HEK293 (cell line): ENCODE measurements around the gene SYDE2.
A peak's percentile ranks its signal among the peaks of the same experiment; 100 is the strongest.

Source experiments
- BCL11B ChIP-seq: fragments of 450-650 bp; formaldehyde crosslinking; IDR thresholded peaks from 2 replicates; pipeline ENCODE4 v1.5.1; 2016; ENCODE audit warnings: low read depth, missing biosample characterization, missing genetic modification characterization
- GLIS1 ChIP-seq: fragments of 450-650 bp; formaldehyde crosslinking; IDR thresholded peaks from 2 replicates; pipeline ENCODE4 v1.5.1; 2016; ENCODE audit warnings: missing biosample characterization, missing genetic modification characterization
- INSM2 ChIP-seq: fragments of 450-650 bp; formaldehyde crosslinking; IDR thresholded peaks from 2 replicates; pipeline ENCODE4 v1.5.1; 2016; ENCODE audit warnings: missing biosample characterization, missing genetic modification characterization
- KLF7 ChIP-seq: fragments of 450-650 bp; formaldehyde crosslinking; IDR thresholded peaks from 2 replicates; pipeline ENCODE4 v1.5.1; 2016; ENCODE audit warnings: missing biosample characterization, missing genetic modification characterization, borderline replicate concordance
- KLF8 ChIP-seq: fragments of 450-650 bp; formaldehyde crosslinking; IDR thresholded peaks from 2 replicates; pipeline ENCODE4 v1.5.1; 2016; ENCODE audit warnings: missing biosample characterization, missing genetic modification characterization
- PRDM10 ChIP-seq: fragments of 450-650 bp; formaldehyde crosslinking; IDR thresholded peaks from 2 replicates; pipeline ENCODE4 v1.5.1; 2016; ENCODE audit warnings: missing biosample characterization, missing genetic modification characterization
- REPIN1 ChIP-seq: fragments of 450-650 bp; formaldehyde crosslinking; IDR thresholded peaks from 2 replicates; pipeline ENCODE4 v1.5.1; 2017; ENCODE audit warnings: missing biosample characterization, missing genetic modification characterization, low read depth
- SP2 ChIP-seq: fragments of 450-650 bp; formaldehyde crosslinking; IDR thresholded peaks from 2 replicates; pipeline ENCODE4 v1.5.1; 2016; ENCODE audit warnings: missing biosample characterization, missing genetic modification characterization
- ZBTB10 ChIP-seq: fragments of 450-650 bp; formaldehyde crosslinking; IDR thresholded peaks from 2 replicates; pipeline ENCODE4 v1.5.1; 2016; ENCODE audit warnings: missing biosample characterization, missing genetic modification characterization
- ZFP37 ChIP-seq: fragments of 450-650 bp; formaldehyde crosslinking; IDR thresholded peaks from 2 replicates; pipeline ENCODE4 v1.5.1; 2016; ENCODE audit warnings: missing biosample characterization, missing genetic modification characterization
- ZNF140 ChIP-seq: fragments of 450-650 bp; formaldehyde crosslinking; IDR thresholded peaks from 2 replicates; pipeline ENCODE4 v1.5.1; 2016; ENCODE audit warnings: missing biosample characterization, missing genetic modification characterization
- ZNF146 ChIP-seq: fragments of 450-650 bp; formaldehyde crosslinking; IDR thresholded peaks from 2 replicates; pipeline ENCODE4 v1.5.1; 2016; ENCODE audit warnings: missing biosample characterization, missing genetic modification characterization
- ZNF174 ChIP-seq: fragments of 450-650 bp; formaldehyde crosslinking; IDR thresholded peaks from 2 replicates; pipeline ENCODE4 v1.5.0; 2017; ENCODE audit warnings: missing biosample characterization, mild to moderate bottlenecking, missing genetic modification characterization
- ZNF184 ChIP-seq: fragments of 450-650 bp; IDR thresholded peaks from 2 replicates; pipeline ENCODE4 v1.5.1; 2018; ENCODE audit warnings: missing biosample characterization, mild to moderate bottlenecking, missing genetic modification characterization
- ZNF19 ChIP-seq: fragments of 450-650 bp; formaldehyde crosslinking; IDR thresholded peaks from 2 replicates; pipeline ENCODE4; 2016; ENCODE audit warnings: missing biosample characterization, missing genetic modification characterization, low read depth
- ZNF211 ChIP-seq: fragments of 450-650 bp; formaldehyde crosslinking; IDR thresholded peaks from 2 replicates; pipeline ENCODE4 v1.5.1; 2016; ENCODE audit warnings: low read depth, missing biosample characterization, missing genetic modification characterization
- ZNF214 ChIP-seq: fragments of 450-650 bp; formaldehyde crosslinking; IDR thresholded peaks from 2 replicates; pipeline ENCODE4 v1.5.1; 2017; ENCODE audit warnings: missing biosample characterization, mild to moderate bottlenecking, missing genetic modification characterization, borderline replicate concordance
- ZNF23 ChIP-seq: fragments of 450-650 bp; formaldehyde crosslinking; IDR thresholded peaks from 2 replicates; pipeline ENCODE4 v1.5.1; 2016; ENCODE audit warnings: missing biosample characterization, missing genetic modification characterization, borderline replicate concordance
- ZNF362 ChIP-seq: fragments of 450-650 bp; formaldehyde crosslinking; IDR thresholded peaks from 2 replicates; pipeline ENCODE4 v1.5.1; 2016; ENCODE audit warnings: missing biosample characterization, missing genetic modification characterization
- ZNF488 ChIP-seq: fragments of 450-650 bp; formaldehyde crosslinking; IDR thresholded peaks from 2 replicates; pipeline ENCODE4 v1.5.1; 2016; ENCODE audit warnings: missing biosample characterization, missing genetic modification characterization
- ZNF529 ChIP-seq: fragments of 450-650 bp; formaldehyde crosslinking; IDR thresholded peaks from 2 replicates; pipeline ENCODE4 v1.5.1; 2017; ENCODE audit warnings: missing genetic modification characterization, missing biosample characterization; ENCODE audit not compliant: insufficient replicate concordance
- ZNF558 ChIP-seq: fragments of 450-650 bp; formaldehyde crosslinking; IDR thresholded peaks from 2 replicates; pipeline ENCODE4 v1.5.1; 2016; ENCODE audit warnings: missing biosample characterization, missing genetic modification characterization
- ZNF629 ChIP-seq: fragments of 450-650 bp; formaldehyde crosslinking; IDR thresholded peaks from 2 replicates; pipeline ENCODE4 v1.5.1; 2017; ENCODE audit warnings: missing biosample characterization, missing genetic modification characterization
- ZNF639 ChIP-seq: fragments of 450-650 bp; formaldehyde crosslinking; IDR thresholded peaks from 2 replicates; pipeline ENCODE4 v1.5.1; 2016; ENCODE audit warnings: missing biosample characterization, missing genetic modification characterization
- ZNF692 ChIP-seq: fragments of 450-650 bp; formaldehyde crosslinking; IDR thresholded peaks from 2 replicates; pipeline ENCODE4 v1.5.1; 2016; ENCODE audit warnings: missing biosample characterization, missing genetic modification characterization
- ZSCAN16 ChIP-seq: fragments of 450-650 bp; formaldehyde crosslinking; IDR thresholded peaks from 2 replicates; pipeline ENCODE4 v1.5.1; 2016; ENCODE audit warnings: missing biosample characterization, missing genetic modification characterization

The SYDE2 gene

GRCh38 chr1:85201340-85202091 lies 700 bp upstream of the SYDE2 start (continued):
- no peak; the same call in 1 of the 2 replicates for TF ChIP-seq ZBTB10 (tag by site-specific recombination)
- TF ChIP-seq BCL11B (tag by site-specific recombination) = peak; percentile 11; the same call in 1 of the 2 replicates
- TF ChIP-seq ZNF558 = no peak
- 0 out of 2 replicates have a peak, but pooled peaks have one; percentile 26 for TF ChIP-seq ZNF146
- no peak; the same call in 1 of the 2 replicates for TF ChIP-seq ZNF639 (tag by site-specific recombination)
- TF ChIP-seq ZNF211 (tag by site-specific recombination) = no peak
- TF ChIP-seq ZNF529 (tag by site-specific recombination) = no peak
- TF ChIP-seq GLIS1 (tag by site-specific recombination) = peak; percentile 76
- 0 out of 2 replicates have a peak, but pooled peaks have one; percentile 10 for TF ChIP-seq ZFP37 (tag by site-specific recombination)
- no peak for TF ChIP-seq ZNF362
- no peak for TF ChIP-seq ZSCAN16 (tag by site-specific recombination)
- no peak for TF ChIP-seq ZNF629 (tag by site-specific recombination)
- TF ChIP-seq ZNF174 (tag by site-specific recombination) = no peak
- no peak for TF ChIP-seq ZNF19 (tag by site-specific recombination)
- TF ChIP-seq KLF8 = peak; percentile 85
- no peak for TF ChIP-seq ZNF184 (tag by site-specific recombination)
- no peak for TF ChIP-seq REPIN1 (tag by site-specific recombination)
- no peak for TF ChIP-seq ZNF140 (tag by site-specific recombination)
- TF ChIP-seq SP2 (tag by site-specific recombination) = peak; percentile 54
- no peak for TF ChIP-seq ZNF214 (tag by site-specific recombination)
- TF ChIP-seq KLF7 (tag by site-specific recombination) = no peak
- TF ChIP-seq PRDM10 (tag by site-specific recombination) = peak; percentile 69
- TF ChIP-seq INSM2 (tag by site-specific recombination) = 0 out of 2 replicates have a peak, but pooled peaks have one; percentile 19
- TF ChIP-seq ZNF488 = no peak
- TF ChIP-seq ZNF692 (tag by site-specific recombination) = peak; percentile 36
- no peak for TF ChIP-seq ZNF23 (tag by site-specific recombination)
